NB4 (cell line): ENCODE measurements around the gene CLEC16A.

ENCODE experiments used
- DNase-seq: peaks from one replicate; pipeline ENCODE4 v3.0.0; 2010; ENCODE audit warnings: low read depth
- H3K4me3 ChIP-seq: one replicate; pipeline ENCODE4 v1.5.1; 2011; ENCODE audit warnings: mild to moderate bottlenecking, low read depth, low read length, moderate library complexity
- MYC ChIP-seq: IDR thresholded peaks from 2 replicates; pipeline ENCODE4 v1.6.1; 2011; ENCODE audit warnings: low read depth, low read length
- POLR2A ChIP-seq: IDR thresholded peaks from 2 replicates; pipeline ENCODE4 v1.6.1; 2011; ENCODE audit warnings: mild to moderate bottlenecking; ENCODE audit not compliant: insufficient read length; ENCODE audit errors: extremely low read depth
- TF ChIP-seq, protein P1 (sequence below): IDR thresholded peaks from one replicate; pipeline ENCODE4 v1.5.1; 2012; ENCODE audit warnings: low read depth, low read length
- TF ChIP-seq, protein P2 (sequence below): IDR thresholded peaks from 2 replicates; pipeline ENCODE4 v1.6.1; 2011; ENCODE audit warnings: low read depth, low read length

The CLEC16A gene

DNA sequence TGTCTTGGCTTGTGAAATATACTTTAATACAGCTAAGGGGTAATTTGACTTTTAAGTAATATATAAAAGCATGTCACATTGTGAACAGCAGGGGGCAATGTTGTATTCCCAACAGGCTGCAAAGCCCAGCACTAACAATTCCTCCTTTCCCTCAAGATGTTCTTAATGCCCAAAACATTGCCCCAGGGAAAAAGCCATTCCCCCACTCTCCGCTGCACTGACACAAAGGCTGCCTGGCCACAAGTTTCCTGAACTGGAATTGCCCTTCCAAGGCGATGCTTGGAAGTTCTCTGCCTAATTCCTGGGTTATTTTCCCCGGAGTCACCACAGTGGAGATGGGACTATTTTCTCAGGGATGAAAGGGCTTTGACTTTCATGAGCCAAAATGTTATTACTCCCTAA lies 27.2 kb downstream of the CLEC16A start:
- TF ChIP-seq, protein P1, sequence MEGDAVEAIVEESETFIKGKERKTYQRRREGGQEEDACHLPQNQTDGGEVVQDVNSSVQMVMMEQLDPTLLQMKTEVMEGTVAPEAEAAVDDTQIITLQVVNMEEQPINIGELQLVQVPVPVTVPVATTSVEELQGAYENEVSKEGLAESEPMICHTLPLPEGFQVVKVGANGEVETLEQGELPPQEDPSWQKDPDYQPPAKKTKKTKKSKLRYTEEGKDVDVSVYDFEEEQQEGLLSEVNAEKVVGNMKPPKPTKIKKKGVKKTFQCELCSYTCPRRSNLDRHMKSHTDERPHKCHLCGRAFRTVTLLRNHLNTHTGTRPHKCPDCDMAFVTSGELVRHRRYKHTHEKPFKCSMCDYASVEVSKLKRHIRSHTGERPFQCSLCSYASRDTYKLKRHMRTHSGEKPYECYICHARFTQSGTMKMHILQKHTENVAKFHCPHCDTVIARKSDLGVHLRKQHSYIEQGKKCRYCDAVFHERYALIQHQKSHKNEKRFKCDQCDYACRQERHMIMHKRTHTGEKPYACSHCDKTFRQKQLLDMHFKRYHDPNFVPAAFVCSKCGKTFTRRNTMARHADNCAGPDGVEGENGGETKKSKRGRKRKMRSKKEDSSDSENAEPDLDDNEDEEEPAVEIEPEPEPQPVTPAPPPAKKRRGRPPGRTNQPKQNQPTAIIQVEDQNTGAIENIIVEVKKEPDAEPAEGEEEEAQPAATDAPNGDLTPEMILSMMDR, result peak; percentile 26
- TF ChIP-seq, protein P2, sequence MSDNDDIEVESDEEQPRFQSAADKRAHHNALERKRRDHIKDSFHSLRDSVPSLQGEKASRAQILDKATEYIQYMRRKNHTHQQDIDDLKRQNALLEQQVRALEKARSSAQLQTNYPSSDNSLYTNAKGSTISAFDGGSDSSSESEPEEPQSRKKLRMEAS, result no peak
- DNase-seq, result peak; percentile 78
- no peak overlapping the region for H3K4me3 ChIP-seq

DNA sequence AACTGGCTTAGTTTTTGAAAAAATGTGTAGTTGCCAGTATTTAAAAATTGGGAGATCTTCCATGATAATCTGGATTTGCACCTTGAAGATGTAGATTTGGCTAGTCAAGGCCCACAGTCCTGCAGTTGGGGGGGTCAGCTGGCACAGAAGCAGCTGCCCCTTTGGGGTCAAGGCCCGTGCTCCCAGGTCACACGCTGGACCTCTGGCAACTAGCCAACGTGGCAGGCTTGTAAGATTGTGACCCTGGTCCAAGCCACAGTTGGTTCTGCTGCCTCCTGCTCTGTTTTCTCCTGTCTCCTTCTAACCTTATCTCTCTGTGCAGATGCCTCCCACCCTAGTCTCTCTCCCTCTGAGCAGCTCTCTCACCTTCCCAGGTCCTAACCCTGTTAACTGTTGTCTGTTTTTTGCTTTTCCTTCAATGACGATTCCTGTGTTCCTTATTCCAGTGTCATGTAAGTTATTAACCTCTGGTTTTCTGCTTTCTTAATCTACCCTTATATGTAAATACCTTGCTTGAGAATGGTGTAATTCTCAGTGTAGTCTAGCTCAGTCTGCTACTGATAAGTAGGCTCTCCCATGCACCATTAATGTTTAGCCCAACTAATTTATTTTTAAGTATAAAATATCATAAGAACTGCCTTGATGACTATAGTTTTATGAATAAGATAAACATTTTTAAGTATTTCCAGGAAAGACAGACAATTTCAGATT lies 27.9 kb downstream of the CLEC16A start:
- TF ChIP-seq POLR2A, result no peak
- TF ChIP-seq, protein P2, result no peak
- TF ChIP-seq, protein P1, result no peak
- H3K4me3 ChIP-seq, result no peak overlapping the region
- DNase-seq, result no peak

DNA sequence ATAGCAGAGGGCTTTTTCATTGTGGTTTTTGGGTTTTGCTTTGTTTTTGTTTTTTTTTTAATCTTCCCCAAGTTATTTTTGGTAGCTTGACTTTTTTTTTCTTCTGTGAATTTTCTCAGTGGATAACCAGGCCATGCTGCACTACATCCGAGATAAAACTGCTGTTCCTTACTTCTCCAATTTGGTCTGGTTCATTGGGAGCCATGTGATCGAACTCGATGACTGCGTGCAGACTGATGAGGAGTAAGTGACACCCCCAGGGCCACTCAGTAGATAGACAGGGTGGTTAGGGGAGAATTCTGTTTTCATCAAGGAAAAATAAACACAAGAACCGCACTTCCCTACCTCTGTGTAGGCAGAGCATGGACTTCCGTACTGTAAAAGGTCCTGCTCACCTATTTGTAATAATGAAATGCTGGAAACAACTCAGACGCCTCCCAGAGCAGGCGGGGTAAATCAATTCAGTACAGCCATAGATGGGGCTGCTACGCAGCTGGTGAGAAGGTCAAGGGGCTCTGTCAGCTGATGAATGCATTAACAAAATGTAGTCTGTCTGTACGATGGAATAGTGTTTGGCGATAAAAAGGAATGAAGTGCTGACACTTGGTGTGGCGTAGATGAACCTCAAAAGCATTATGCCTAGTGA lies 28.6 kb downstream of the CLEC16A start:
- no peak overlapping the region for H3K4me3 ChIP-seq
- no peak for TF ChIP-seq POLR2A
- no peak for TF ChIP-seq MYC
- TF ChIP-seq, protein P1, result no peak
- TF ChIP-seq, protein P2, result no peak
- no peak for DNase-seq

DNA sequence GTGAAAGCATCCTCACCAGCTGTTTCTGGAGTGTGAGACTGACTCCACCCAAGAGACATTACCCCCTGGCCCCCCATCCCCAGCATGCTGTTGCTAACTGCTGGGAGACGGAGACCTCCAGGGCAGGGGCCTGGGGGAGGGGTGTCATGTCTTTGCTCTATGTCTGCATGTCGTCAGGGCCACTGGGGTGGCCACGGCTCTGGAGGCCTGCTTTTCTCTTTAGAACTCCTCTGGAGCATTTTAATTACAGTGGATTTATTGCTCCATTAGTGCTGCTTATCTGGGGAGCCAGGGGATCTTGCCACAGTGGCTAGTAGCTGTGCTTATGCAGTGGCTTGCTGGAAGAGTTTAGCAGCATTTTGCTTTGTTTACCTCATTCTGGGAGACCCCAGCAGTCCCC lies 32.3 kb downstream of the CLEC16A start:
- H3K4me3 ChIP-seq, result no peak overlapping the region
- DNase-seq, result no peak
- TF ChIP-seq, protein P2, result no peak
- TF ChIP-seq, protein P1, result no peak
- TF ChIP-seq POLR2A (no peak), MYC (no peak)

DNA sequence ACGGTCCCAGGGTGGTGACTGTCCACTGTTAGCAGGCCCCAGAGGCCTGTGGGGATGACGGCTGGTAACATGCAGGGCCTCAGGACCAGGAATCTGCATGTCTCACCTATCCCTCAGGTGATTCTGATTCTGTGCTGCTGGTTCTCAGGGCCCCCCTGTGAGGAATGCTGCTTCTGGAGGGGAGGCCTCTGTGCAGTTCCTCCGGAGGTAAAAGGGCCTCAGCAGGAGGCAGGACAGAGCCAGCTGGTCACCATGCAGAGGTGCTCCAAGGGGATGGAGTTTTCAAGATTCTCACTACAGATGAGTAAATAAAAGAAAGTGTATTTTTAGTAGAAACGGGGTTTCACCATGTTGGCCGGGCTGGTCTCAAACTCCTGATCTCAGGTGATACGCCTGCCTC lies 33.8 kb downstream of the CLEC16A start:
- TF ChIP-seq, protein P2, result no peak
- TF ChIP-seq MYC (no peak), POLR2A (no peak)
- TF ChIP-seq, protein P1, result no peak
- H3K4me3 ChIP-seq, result no peak overlapping the region
- DNase-seq, result no peak
